Thyroid gland (tissue), 4 donors: ENCODE results near the gene TMUB2.

Experiments
- CTCF ChIP-seq, 6 experiments: fragments of 200-600 bp in 3 of 6; fragments of 450-650 bp in 3 of 6; sonication (generic) in 3 of 6; IDR thresholded peaks; one replicate each; pipeline ENCODE4 v1.5.1; 2016 to 2019; ENCODE audit warnings: antibody characterized with exemption in 6 of 6, mild to moderate bottlenecking in 2 of 6, inconsistent platforms in 1 of 6, moderate library complexity in 1 of 6
- POLR2A ChIP-seq, 2 donors: fragments of 450-650 bp; IDR thresholded peaks; one replicate each; pipeline ENCODE4 v1.6.1; 2017; ENCODE audit warnings: antibody characterized with exemption in 2 of 2, mild to moderate bottlenecking in 2 of 2, moderate library complexity in 1 of 2

GRCh38 chr17:44170499-44171201 lies 16.1 kb upstream of the TMUB2 start, which contains the start of gene ASB16:
- TF ChIP-seq CTCF (IDR thresholded peaks at IDR 0.05) = no peak
- TF ChIP-seq POLR2A (IDR thresholded peaks at IDR 0.05) = peak in 1 of 2 donors; percentile 28
